ENCODE results near the gene DUSP22. TPM values are rescaled to one million over a fixed set of nuclear protein-coding genes. Genes with fewer than 3 reads are reported as not detected.

The DUSP22 gene
- total RNA-seq, 1 experiment from 2014 or later: 19.2 TPM

DNA sequence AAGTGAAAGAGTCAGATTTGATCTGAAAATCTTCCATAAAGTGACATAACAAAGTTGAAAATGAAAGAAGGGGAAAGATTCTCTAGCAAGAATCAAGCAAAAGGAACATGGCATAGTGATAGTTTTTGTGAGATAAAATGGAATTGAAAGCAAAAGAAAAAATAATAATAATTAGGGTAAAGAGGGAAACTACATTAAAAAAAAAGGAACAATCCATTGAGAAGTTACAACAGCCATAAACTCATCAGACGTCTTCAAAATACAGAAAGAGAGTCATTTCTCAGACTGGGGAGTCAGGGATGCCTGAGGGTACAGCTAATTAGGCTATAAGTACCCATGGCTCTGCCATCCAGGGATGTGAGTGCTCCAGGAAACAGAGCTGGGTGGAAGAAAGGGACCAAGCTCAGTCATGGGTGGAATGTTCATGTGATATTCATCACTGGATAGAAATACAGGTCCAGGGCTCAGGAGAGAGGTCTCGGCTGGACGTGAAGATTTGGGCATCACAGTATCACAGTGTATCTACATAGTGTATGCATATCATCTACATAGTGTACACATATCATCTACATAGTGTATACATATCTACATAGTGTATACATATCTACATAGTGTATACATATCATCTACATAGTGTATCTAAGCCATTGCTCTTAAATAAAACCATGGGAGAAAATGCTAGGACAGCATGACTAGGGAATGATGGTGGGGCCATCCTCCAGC, 29.4 kb downstream of the DUSP22 start:
- no peak for DNase-seq (ENCODE audit: low read depth, low spot score)
- RAD21 ChIA-PET (ENCODE audit: low non-redundant PET in 1 of 2, low total read pairs in 2 of 2, uncharacterized antibody in 2 of 2, unreplicated experiment in 2 of 2): no interaction called here
- Histone ChIP-seq H3K27me3 (ENCODE audit: insufficient read depth, low read length) (no peaks in the 10 kb centered on the region), H3K79me2 (ENCODE audit: insufficient read depth, low read length) (no peaks in the 10 kb centered on the region), H3K9me3 (ENCODE audit: control insufficient read depth in 1 of 2, insufficient read depth in 1 of 2, low read depth in 1 of 2, low read length in 2 of 2) (no peaks in the 10 kb centered on the region; a peak in 1 of 4 replicates), H3K9ac (ENCODE audit: low read length) (no peak overlapping the region), H3K4me2 (ENCODE audit: low read length) (no peak overlapping the region), H3K36me3 (ENCODE audit: control insufficient read depth in 1 of 2, insufficient read depth in 2 of 2, low read length in 2 of 2) (no peaks in the 10 kb centered on the region), H2AFZ (ENCODE audit: low read depth, low read length, poor library complexity, severe bottlenecking) (no peak overlapping the region), H3K27ac (ENCODE audit: low read depth, low read length) (no peak overlapping the region), H3K4me1 (ENCODE audit: control insufficient read depth in 1 of 2, insufficient read depth in 2 of 2, low read length in 2 of 2) (no peaks in the 10 kb centered on the region), H4K20me1 (ENCODE audit: insufficient read depth) (no peaks in the 10 kb centered on the region), H3K4me3 (replicated peaks in 1 of 2; ENCODE audit: low read depth in 1 of 2, low read length in 2 of 2) (no peak overlapping the region), H3K9me2 (ENCODE audit: insufficient read depth) (no peaks in the 10 kb centered on the region)
- ATAC-seq: no peak
- POLR2A ChIA-PET: no interaction called here
- CTCF ChIA-PET: no interaction called here
- intact Hi-C loops (cut with micrococcal nuclease): loop anchor here (2.0 kb wide), 1 partner anchor 57 kb away; no protein-coding TSS in a partner anchor
- TF ChIP-seq RAD21 (IDR thresholded peaks at IDR 0.05; ENCODE audit: low read depth) (no peak), SRF (IDR thresholded peaks at IDR 0.05; ENCODE audit: low read depth) (no peak), FOSL1 (IDR thresholded peaks at IDR 0.05; ENCODE audit: low read depth) (no peak), JUND (IDR thresholded peaks at IDR 0.05) (no peak), CBX3 (IDR thresholded peaks at IDR 0.05; ENCODE audit: low read depth) (no peak), EGR1 (IDR thresholded peaks at IDR 0.05; ENCODE audit: low read depth) (no peak), POLR2A (IDR thresholded peaks at IDR 0.05; ENCODE audit: borderline replicate concordance, extremely low read depth, insufficient read depth, insufficient read length) (no peak), CEBPB (IDR thresholded peaks at IDR 0.05; ENCODE audit: low read depth) (no peak), ELF1 (IDR thresholded peaks at IDR 0.05; ENCODE audit: borderline replicate concordance, low read depth) (no peak), POLR2AphosphoS5 (IDR thresholded peaks at IDR 0.05; ENCODE audit: low read depth, low read length) (no peak), SIN3A (IDR thresholded peaks at IDR 0.05; ENCODE audit: low read depth) (no peak), ZFX (IDR thresholded peaks at IDR 0.05) (no peak), EZH2phosphoT487 (IDR thresholded peaks at IDR 0.05; ENCODE audit: borderline replicate concordance) (no peak), YY1 (IDR thresholded peaks at IDR 0.05; ENCODE audit: extremely low read depth, insufficient replicate concordance, low read depth, low read length) (no peak), ZNF274 (IDR thresholded peaks at IDR 0.05; ENCODE audit: low read depth, low read length) (no peak)
- TF ChIP-seq, protein P1, sequence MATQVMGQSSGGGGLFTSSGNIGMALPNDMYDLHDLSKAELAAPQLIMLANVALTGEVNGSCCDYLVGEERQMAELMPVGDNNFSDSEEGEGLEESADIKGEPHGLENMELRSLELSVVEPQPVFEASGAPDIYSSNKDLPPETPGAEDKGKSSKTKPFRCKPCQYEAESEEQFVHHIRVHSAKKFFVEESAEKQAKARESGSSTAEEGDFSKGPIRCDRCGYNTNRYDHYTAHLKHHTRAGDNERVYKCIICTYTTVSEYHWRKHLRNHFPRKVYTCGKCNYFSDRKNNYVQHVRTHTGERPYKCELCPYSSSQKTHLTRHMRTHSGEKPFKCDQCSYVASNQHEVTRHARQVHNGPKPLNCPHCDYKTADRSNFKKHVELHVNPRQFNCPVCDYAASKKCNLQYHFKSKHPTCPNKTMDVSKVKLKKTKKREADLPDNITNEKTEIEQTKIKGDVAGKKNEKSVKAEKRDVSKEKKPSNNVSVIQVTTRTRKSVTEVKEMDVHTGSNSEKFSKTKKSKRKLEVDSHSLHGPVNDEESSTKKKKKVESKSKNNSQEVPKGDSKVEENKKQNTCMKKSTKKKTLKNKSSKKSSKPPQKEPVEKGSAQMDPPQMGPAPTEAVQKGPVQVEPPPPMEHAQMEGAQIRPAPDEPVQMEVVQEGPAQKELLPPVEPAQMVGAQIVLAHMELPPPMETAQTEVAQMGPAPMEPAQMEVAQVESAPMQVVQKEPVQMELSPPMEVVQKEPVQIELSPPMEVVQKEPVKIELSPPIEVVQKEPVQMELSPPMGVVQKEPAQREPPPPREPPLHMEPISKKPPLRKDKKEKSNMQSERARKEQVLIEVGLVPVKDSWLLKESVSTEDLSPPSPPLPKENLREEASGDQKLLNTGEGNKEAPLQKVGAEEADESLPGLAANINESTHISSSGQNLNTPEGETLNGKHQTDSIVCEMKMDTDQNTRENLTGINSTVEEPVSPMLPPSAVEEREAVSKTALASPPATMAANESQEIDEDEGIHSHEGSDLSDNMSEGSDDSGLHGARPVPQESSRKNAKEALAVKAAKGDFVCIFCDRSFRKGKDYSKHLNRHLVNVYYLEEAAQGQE (IDR thresholded peaks at IDR 0.05; ENCODE audit: low read depth): no peak
- TF ChIP-seq, protein P2, sequence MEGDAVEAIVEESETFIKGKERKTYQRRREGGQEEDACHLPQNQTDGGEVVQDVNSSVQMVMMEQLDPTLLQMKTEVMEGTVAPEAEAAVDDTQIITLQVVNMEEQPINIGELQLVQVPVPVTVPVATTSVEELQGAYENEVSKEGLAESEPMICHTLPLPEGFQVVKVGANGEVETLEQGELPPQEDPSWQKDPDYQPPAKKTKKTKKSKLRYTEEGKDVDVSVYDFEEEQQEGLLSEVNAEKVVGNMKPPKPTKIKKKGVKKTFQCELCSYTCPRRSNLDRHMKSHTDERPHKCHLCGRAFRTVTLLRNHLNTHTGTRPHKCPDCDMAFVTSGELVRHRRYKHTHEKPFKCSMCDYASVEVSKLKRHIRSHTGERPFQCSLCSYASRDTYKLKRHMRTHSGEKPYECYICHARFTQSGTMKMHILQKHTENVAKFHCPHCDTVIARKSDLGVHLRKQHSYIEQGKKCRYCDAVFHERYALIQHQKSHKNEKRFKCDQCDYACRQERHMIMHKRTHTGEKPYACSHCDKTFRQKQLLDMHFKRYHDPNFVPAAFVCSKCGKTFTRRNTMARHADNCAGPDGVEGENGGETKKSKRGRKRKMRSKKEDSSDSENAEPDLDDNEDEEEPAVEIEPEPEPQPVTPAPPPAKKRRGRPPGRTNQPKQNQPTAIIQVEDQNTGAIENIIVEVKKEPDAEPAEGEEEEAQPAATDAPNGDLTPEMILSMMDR (IDR thresholded peaks at IDR 0.05 in 2 of 3, conservative IDR thresholded peaks at IDR 0.05 in 1 of 3; ENCODE audit: borderline replicate concordance in 1 of 3, insufficient read depth in 1 of 3, low read depth in 2 of 3, low read length in 2 of 3): no peak
- TF ChIP-seq, protein P3, sequence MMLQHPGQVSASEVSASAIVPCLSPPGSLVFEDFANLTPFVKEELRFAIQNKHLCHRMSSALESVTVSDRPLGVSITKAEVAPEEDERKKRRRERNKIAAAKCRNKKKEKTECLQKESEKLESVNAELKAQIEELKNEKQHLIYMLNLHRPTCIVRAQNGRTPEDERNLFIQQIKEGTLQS (IDR thresholded peaks at IDR 0.05): no peak
- TF ChIP-seq, protein P4, sequence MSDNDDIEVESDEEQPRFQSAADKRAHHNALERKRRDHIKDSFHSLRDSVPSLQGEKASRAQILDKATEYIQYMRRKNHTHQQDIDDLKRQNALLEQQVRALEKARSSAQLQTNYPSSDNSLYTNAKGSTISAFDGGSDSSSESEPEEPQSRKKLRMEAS (IDR thresholded peaks at IDR 0.05): no peak
- no TSS peak for BruUV-seq (replicated peaks)
